NCI-H2227 treated with DMSO at 0.1 percent for 48 hours (cell line): Measurements from ENCODE around the gene ZFYVE21.

Experiments
- DNase-seq: peaks from one replicate; lab custom pipeline; 2025; lab: John Stamatoyannopoulos, UW

ZFYVE21 gene

DNA sequence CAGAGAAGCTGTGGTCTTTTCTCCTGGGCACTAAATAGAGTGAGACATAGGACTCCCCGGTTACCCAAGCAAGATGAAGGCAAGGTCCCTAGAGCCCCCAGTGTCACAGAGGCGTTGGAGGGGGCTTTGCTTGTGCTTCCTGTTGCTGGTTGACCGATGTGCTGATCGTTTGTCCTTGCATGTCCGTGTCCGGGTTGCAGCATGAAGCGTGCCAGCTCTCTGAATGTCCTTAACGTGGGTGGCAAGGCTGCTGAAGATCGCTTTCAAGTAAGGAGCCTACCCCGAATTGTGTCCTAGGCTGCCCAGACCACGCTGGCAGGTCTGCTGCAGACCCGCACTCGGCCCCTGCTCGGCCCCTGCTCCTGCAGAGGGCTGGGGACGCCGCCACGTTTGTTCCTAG, 23.5 kb upstream of the ZFYVE21 start:
- DNase-seq: no peak

DNA sequence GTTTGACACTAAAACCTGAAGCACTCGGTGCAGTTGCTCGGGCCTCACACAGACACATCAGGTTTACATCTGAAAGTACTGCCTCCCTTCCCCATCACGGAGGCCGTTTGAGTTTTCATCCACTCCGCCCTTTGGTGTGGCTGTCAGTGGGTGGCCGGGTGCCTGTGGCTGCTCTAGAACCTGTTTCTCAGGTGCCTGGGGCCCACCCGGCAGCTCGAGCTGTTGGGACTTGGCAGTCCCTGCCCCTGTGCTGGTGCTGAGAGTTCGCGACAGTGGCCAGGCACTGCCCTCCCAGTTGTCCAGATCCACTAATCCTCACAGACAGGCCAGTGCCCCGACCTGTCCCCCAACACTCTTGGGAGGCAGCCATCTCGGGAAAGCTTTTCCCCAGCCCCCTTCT, 22.7 kb upstream of the ZFYVE21 start:
- DNase-seq: no peak

DNA sequence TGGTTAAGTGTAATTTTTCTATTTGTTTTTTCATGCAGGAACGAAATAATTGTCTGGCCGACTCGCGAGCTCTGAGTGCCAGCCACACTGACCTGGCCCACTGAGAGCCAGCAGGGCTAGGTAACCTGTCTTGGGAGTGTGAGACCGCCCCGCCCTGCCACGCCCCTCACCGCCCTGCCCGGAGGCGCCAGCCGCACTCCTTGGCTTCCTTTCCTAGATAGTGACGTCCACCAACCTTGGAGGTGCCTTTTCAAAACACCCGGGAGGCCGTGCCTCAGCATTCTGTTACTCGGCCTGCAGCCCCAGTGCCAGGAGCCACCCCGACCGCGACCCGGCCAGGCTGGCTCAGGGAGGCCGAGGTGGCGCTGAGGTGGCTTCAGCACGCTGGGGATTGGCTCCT, 22.1 kb upstream of the ZFYVE21 start:
- DNase-seq: no peak

DNA sequence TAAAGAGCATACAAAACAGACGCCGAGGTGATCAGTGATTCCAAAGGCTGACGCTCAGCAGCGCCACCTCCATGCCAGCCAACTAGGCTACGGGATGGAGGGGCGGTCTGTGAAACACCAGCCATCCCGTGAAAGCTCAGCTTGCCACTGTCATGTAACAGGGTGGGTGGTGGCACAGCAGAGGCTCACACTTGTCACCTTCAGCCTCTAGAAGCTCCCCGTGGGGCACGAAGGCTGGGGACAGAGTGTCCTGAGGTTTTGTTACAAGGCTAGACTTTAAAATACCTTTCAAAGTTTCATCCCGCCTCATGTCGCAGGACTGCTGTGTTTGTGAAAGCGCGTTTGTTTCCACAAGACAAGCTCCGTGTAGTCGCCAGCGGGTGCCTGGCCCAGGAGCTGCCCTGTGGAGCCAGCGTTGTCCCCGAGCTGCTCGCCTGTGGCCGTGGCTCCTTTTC, 21.0 kb upstream of the ZFYVE21 start:
- no peak for DNase-seq

DNA sequence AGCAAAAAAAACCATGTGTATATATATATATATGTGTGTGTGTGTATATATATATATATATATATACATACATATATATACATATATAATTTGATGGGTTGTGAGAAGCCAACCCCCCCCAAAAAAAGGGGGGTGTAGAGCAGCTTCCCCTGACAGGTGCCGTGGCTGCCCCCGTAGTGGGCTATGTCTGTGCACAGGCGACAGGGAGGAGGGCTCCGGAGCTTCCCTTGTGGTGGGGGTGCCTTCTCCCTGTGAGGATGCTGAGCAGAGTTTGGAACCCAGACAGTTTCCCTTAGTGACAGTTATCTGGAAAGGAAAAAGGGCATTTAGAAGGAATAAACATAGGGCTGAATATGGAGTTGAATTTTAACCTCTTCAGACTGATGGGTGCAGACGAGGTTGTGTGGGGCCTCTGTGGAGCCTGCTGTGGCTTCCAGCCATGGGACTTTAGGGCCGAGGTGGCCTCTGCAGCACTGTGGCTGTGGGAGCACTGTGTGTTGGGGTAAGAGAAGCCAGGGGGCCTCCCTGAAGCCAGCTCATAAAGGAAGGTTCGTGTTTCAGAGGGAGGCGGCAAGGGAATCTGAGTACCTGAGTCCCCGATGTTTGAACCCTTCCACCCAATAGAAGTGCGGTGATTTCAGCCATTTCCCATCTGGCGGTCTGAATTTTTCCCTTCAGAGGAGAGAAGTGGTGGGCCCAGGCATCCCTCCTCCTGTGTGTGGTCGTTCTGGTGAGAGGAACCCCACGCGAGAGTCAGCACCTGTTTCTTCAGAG, 20.1 kb upstream of the ZFYVE21 start:
- no peak for DNase-seq

DNA sequence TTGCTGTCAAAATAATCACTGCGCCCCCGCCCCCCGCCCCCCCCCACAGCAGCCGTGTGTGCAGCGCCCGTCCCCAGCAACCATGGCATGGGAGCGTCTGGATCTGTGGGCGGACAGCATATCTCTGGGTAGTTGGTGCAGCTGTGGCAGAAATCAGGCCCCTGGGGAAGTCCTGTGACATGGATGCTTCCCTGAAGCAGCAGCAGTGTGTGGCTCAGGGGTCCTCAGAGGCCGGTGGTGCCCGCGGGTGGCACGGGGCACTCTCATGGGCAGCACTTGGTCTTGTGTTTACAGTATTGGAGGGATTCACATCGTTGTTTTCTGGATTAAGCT, 19.6 kb upstream of the ZFYVE21 start:
- peak; percentile 16 for DNase-seq

DNA sequence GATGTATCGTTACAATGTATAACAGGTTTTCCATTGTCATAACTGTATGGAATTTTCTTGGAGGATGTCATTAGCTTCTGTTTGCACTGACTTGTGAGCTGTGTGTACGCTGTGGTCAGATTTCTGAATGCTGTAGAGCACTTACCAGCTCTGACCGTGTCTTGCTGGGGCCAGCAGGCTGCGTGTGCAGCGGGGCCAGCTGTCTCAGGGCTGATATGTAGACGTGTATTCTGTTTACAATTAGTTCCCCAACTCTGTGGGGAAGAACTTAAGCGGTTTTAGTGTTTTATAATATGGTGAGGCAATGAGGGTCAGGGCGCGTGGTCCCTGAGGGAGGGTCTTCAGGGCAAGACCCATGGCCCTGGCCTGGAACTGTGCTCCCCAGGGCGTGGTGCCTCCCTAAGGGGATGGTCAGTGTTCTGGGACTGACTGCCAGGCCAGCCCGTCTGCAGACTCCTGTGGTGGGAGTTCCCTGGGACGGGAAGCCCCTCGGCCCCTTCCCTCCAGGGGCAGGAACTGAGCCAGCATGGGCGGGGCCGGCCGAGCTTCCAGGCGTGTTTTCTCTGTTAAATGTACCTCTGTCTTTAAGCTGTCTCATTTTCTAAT, 19.0 kb upstream of the ZFYVE21 start:
- no peak for DNase-seq

DNA sequence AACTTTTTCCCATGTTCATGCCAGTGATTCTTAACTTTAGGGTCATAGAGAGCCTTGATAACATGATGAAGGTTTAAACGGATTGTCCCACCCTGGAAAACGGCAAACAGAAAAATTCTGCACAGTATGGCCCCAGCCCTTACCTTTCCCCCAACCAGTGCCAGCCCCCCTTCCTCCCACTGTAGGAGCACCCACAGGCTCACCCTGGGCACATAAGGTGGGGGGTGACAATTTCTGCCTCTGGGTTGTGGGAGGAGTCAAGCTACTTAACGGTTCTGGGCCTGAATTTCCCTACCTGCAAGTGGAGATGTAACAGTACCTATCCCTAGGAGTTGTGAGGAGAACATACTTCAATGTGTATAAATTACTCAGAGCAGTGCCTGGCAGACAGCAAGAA, 18.4 kb upstream of the ZFYVE21 start:
- no peak for DNase-seq

DNA sequence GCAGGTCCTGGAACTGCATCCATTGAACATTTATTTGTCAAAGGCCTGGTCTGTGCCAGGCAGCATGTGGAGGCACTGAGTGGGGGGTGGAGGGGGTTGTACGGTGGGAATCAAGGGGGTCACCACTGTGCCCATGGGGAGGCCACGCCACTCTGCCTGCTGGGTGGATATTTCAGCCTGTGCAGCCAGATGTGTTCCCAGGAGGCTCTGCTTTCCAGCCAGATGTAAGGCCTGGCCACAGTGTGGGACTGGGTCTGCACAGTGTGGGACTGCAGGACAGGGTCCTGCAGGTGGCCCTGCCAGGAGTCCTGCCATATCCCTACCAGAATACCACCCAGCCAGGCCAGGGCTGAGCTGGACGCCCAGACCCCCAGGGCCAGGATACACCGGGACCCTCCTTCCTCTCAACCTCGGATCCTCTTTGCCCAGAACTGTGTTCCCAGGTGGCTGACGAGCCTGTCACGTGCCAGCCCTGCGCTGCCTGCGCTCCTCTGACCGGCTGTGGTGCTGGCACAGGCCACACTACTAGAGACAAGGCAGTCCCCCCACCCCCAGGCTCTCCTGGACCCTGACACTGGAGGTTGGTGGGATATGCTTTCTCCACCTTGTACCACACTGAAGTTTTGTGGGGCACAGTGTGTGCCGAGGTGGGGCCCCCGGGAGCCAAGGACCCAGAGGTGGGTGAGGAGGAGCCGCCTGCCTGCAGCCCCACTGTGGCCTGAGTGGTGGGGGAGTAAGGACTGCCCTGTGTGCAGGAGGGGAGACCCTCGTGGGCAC, 17.8 kb upstream of the ZFYVE21 start:
- DNase-seq: no peak

DNA sequence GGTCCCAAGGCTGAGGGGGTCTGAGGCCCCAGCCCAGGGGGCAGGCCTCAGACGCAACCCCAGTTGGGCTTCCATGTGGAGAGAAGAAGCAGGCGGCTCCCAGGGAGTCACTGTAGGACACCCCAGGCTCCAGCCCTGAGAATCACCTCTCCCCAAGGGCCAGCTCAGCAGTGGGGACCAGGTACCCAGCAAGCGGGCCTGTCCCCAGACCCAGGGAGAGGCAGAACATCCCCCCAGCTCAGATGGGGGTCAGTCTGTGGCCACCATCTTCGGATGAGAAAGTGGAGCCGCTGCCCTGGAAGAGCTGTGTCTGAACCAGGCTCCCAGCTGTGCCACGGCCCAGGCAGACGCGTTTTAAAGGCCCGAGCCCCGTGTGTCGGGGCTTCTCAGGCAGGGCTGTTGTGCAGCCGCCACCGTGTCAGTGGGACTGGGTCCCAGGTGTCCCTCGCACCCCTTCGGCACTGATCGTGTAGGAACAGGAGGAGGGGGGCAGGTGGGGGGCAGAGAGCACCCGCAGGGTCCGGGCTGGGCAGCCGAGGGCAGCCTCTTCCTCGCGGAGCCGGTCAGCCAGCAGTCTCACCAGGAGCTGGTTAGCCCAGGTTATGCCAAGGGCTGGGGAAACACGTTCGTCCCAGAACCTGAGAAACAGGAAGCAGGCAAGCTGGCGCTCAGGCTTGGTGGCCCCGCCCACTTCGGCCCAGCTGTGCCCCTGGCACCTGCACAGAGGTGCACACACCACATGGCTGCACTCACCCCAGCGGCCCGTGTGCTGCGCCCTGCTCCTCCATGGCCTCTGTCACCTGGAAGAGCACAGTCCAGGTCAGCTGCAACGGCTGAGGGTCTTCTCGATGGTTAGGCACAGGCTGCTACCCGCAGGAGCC, 17.0 kb upstream of the ZFYVE21 start:
- DNase-seq: no peak

DNA sequence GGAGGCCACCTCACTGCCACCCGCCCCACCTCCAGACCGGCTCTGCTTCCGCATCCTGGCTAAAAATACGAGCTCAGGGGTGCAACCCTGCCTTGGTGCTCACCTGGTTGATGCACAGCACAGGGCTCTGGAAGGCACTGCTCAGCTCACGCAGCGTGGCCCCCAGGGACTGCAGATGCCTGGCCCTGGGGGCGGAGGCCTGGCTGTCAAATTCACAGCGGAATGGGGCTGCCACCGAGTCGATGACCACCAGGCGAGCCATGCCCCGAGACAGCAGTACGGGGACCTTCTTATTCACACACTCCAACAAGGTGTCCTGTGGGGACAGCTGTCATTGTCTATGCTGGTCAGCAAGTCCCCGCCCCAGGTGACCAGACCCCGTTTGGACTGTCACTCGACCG, 16.3 kb upstream of the ZFYVE21 start:
- no peak for DNase-seq

DNA sequence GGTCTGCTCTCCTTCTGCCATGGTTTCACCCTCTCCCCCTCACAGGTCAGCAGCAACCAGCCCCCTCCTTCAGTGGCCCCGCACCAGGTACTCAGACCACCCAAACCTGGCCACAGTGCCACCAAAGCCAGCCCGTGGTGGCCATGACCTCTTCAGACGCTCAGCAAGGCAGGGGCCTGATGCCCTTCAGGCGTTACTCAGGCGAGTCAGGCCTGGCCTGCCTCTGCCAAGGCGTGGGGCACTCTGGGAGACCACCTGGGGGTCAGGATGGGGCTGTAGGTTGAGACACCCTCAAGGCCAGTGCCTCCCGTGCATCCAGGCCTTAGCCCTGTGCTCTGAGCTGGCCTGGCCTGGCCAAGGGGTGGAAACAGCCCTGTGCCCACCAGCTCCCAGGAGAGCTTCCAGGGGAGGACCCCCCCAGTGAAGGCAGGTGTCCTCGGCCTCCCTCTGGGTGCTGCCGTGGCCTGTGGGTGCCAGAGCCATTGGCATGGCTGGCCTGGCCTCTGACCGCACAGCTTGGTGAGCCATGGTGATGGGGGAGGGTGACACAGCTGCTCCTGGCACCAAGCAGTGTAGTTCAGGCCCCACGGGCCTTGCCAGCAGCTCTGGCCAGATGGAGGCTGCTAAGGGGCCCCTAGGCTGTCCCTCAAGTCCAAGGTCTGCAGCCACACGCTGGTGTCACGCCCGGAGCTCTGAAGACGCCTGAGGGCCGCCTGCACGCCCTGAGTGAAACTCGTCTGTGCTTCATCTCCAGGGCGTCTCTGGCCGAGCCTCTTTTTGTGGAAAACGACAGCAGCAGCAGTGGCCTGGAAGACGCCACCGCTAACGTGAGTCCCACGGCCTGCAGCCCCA, 15.5 kb upstream of the ZFYVE21 start:
- DNase-seq: no peak

DNA sequence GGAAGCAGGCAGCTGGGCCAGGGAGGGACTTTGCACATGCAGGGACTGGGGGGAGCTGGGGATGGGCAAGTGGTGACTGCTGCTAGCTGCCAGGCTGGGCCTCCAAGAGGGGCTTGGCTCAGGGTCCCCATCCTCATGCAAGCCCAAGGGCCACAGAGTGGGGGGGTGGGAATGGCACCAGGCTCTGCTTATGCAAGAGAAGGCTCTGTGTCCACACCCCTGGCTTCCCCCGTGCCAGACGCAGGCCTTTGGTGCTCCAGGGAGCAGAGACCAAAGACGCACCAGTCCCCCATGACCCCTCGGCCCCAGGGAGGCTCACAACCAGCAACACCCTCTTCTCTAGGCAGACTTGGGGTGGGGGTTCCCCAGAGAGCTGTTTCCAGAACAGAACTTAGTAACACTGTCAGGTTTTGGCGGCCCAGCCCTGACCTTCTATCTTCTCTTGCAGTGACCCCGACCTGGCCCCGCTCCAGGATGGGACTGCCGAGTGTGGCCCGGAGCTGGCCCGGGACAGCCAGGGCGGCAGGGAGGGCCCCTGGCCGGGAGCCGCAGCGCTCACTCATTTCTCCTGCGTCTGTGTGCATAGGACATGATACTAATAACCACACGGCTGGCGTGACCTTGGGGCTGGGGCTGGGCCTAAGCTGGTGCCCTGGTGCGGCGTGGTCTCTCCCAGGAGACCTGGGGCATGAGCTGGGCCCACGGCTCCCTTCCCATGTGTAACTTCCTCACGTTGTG, 14.7 kb upstream of the ZFYVE21 start:
- DNase-seq: no peak

DNA sequence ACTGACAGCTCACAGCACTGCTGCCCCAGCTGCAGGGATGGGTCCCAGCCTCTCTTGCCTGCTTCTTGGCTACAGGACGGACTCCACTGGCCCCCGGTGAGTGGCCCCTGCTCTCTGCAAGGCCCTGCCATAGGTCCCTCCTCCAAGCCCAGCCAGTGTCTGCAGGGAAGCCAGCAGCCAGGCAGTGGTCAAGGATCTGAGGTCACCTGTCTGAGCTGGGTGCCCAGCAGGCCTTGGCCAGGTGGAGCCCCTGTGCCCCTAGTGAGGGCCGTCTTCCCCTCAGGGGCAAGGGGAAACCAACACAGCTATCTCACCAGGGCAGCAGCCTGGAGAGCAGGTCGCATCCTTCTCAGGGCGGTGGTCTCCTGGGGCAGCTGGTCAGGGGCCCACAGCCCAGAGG, 13.5 kb upstream of the ZFYVE21 start:
- DNase-seq: no peak

DNA sequence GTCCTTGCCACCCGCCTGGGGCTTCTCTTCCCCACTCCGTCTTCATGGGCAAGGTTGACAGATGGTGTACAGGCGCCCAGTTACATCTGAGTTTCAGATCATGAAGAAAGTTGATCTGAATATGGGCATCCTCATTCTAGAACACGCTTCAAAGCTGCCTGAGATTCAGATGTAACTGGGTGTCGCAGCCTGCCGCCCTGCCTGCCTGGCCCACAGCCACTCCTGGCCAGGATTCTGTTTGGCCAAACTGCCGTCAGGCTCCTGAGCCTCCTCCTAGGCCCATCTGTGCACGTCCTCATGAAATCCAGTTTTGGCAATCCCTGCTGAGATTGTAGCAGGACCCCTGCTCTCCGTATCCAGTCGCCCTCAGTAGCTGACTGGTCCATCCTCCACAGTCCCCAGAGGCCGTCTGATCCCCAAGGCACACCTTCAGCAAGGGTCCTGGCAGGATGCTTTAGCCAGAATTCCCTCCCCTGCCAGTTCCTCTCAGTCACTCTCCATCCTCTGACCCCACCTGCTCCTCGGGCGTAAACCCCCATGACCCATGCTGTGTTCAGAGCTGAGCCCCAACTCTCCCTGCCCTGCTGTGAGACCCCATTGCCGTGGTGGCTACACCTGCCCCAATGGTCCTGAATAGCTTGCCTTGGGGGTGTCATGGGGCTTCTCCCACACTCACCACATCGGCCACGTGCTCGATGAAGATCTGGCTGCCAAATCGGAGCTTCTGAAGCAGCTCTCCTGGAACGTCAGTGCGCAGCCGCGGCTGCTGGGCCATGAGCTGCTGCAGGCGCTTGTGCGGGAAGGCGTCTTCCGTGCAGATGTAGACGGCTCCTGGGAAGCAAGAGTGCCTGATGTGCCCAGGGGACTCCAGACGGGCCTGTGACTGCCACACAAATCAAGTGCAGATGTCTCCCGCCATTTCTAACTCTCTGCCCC, 12.8 kb upstream of the ZFYVE21 start:
- DNase-seq: no peak

DNA sequence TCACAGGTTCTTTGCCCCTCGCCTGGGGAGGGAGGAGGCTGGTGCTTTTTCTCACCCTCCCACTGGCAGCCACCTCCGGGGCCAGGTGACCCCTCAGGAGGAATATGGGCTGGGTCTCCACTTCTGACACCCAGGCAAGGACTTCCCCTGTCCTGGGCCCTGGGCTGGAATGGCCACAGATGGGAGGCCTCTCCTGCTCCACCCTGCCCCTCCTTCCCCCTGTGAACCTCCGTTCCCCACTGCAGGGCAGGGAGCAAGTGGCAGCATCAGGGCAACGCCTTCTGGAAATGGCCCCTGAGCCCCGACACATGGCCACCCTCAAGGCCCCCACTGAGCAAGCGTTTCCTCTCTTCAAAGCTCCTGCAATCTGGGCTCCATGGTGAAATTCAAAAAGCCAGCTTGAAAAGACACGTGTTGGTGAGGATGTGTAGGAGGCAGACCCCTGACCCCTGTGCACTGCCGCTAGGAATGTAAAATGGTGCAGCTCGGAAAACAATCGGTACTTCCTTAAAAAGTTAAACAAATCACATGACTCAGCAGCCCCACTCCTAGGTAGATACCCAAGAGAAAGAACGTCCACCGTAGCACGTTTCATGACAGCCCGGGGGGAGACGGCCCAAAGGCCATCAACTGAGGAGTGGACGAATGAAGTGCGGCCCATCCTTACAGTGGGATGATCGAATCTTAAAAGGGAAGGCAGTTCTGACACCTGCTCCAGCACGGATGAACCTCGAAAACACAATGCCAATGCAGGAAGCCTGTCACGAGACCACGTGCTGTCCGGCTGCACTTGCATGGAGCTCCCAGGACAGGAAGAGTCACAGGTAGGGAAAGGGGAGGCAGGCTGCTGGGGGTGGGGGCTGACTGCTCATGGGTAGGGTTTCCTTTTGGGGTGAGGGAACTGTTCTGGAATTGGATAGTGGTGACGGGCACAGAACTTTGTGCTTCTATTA, 11.9 kb upstream of the ZFYVE21 start:
- DNase-seq: no peak

DNA sequence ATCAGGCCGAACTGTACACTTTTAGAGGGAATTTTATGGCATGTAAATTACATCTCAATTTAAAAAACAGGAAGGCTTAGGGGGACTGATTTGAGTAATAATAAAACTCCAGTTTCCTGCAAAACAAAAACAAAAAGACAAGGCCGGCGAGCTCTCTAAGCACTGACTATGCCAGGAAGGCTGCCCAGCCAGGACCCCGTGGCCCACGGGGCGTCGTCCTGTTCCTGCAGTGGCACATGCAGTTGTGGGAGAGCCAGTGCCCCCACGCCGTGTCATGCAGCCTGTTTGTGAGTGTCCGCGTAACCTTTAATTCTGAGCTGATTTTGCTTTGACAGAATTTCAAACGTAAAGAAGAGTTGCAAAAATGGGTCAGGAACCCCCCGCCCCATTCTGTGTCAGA, 10.9 kb upstream of the ZFYVE21 start:
- no peak for DNase-seq

DNA sequence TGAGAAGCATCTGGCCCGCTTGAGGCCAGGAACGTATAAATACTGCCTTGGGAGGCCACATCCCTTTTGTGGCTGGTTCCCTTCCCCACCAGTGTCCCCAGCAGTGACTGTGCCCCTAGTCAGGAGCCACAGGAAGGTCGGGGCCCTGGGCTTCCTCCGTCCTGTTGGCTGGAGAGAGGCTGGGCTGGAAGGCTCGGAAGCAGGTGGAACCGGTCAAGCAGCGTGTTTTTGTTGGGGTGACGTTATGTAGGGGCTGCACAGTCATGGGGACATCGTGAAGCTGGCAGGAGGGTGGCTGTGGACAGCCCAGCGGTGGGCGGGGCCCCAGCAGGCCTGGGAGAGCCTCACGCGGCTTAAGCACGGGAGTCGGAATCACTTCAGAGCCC, 10.5 kb upstream of the ZFYVE21 start:
- no peak for DNase-seq
